Smooth muscle cell of the brain vasculature (primary cell): ENCODE data around the gene ARHGAP6.
A peak's percentile ranks its signal among the peaks of the same experiment; 100 is the strongest.

Experiments
- DNase-seq: peaks from one replicate; pipeline ENCODE4 v3.0.0-alpha.2; 2012; ENCODE audit warnings: low read depth, low spot score

Gene ARHGAP6

DNA sequence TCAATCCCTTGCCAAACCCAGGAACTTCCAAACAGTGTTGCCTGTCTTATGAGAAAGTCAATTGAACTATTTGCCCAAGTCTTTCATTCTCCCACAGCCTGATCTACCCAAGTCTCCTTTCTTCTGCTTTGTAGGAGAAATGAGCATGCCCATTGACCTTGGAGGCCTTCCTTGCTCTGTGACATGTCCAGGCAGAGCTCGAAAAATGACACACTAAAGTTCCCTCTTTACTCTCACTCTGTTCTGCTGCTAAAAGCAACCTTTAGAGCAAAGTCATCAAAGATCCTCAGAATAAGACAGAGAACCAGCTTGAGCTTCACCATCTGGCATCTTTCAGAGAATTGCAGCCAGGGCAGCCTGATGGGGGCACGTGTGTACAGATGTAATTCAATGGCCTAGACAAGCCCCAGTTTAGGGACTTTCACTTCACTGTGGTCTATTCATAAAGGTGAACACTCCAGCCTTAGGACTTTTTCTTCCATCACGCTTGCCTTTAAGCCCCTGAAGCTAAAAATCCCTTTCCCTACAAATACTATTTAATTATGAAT is 236.1 kb downstream of the ARHGAP6 start:
- no peak for DNase-seq

DNA sequence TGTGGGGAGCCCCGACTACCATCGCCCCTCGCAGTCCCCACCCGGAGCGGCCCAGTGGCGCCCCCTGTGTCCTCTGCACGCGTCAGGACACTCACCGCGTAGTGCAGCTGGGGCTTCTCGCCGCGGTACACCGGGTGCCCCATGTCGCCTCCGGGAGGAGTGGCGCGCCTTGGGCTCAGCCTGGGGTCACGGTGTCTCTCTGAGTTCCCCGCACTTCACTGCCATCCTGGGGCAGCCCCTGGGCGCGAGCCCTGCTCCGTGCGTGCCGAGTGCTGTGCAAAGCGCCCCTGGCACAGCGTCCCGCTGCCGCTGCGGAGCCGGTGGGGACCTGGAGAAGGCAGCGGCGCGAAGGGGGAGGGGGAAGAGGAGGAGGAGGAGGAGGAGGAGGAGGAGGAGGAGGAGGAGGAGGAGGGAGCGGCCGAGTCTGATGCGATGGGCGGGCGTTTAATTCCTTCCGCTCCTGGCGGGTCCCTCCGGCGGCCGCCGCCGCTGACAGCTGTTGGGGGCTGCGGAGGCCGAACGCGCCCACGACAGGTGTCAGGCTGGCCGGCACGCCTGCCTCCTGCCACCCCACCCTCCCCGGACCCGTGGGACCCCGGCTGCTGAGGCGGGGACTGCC is 238.2 kb downstream of the ARHGAP6 start:
- DNase-seq = no peak

DNA sequence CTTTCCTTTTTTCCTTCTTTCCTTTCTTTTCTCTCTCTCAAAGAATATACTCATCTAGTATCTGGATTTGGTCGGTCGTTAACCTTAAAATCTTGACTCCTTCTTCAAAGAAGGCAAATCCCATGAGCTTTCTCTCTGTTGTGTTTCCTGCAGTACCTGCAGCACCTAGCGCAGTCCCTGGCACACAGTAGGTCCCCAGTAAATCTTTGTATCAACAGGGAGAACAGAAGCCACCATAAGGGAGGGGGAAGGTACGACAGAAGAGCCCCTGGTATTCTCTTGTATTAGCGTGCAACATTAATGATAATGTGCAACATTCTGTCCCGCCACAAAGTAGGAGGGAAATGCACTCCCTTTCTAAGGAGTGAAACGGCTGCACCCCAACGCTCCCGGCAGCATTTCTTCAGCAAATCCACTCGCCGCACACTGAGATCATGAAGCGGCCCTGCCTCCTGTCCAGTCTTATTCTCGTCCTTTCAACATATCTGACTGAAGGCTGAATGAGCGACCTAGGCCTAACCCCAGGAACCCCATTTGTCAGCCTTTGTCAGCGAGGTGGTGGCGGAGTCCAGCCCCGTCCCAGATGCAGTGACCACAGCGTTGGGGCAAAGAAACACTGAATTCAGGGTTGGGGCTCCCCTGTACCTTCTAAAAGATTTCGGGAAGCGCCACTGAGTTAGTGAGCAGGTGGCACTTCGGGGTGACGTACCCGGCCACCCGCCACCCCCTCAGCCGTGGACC is 238.8 kb downstream of the ARHGAP6 start:
- DNase-seq = no peak

DNA sequence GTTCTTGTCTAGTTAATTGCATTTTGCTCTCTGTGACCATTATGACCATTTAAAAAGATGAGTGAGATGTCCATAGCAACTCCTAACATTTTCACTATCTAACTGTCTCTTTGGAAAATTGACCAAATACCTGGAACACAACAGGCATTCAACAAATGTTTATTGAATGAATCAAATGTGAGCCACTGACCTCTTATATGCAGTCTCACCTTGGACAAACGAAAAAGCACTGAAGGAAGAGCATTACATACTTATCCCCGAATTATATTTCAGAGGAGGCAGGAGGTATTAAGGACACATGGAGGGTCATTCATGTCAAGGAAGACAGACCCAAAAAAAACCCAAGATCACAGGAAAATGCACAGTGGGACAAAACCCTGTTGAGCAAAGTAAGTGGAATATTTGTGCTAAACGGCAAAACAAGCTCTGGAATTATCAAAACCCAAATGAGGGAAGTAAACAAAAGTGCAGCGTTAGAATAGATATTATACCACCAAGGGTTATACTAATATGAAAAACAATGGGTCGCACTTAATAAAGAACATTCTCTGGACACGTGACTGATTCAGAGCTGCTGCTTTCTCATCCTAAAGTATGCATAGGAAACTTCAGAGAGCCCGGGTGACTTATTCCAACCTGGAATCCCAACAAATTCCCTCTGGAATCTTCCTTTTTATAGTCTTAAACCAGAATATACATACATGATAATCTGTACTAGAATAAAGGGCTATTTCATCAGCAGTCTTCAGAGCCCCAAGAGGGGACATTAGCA is 240.6 kb downstream of the ARHGAP6 start:
- no peak for DNase-seq

DNA sequence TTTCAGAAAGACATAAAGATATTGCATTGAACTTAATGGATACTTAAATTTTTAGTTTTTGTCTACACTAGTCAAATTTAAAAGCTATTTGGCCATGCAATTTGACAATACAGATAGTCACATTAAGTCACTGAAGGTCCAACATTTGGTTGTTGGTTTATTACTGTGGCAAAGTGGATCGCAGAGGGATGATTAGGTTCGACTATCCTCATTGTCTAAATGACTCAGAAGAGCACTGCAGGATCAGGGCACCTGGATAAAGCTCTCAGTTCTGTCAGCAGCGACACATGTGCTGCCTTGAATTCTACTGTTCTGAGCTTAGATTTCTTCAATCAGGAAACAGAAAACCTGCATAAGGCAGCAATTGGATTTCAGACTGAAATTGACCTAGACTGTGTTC is 241.8 kb downstream of the ARHGAP6 start:
- DNase-seq = no peak

DNA sequence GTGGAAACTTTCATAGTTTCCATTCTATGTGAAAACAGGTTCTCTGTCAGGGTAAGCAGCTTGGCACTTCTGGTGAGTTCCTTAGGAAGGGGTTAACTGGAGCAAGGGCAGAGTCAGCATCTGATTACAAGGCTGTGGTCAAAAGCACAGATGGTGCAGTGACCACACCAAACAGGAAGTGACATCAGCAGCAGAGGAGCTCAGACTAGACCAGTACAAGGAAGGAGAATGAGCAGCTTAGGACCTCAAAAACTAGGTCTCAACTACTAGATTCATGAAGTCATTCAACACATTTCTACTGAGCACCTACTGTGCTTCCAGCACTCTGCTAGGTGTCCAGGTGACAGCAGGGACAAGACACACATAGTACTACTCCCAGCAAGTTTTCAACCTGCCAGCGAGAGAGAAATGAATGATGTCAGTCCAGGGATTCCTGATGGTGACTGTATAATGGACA is 242.3 kb downstream of the ARHGAP6 start:
- no peak for DNase-seq

DNA sequence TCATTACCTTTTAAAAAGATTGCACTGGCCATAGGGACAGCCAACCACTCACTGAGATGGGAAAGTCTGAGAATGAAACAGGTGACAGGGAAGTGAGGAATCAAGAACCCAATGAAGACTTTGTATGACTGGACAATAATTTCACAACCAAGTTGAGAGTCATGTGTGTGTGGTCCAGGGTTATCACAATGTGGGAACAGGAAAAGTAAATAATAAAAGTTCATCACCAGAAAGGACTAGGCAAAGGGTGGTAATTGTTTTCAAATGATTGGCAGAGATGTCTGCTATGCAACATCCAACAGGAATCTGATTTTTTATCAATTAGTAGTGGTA is 243.2 kb downstream of the ARHGAP6 start:
- no peak for DNase-seq

DNA sequence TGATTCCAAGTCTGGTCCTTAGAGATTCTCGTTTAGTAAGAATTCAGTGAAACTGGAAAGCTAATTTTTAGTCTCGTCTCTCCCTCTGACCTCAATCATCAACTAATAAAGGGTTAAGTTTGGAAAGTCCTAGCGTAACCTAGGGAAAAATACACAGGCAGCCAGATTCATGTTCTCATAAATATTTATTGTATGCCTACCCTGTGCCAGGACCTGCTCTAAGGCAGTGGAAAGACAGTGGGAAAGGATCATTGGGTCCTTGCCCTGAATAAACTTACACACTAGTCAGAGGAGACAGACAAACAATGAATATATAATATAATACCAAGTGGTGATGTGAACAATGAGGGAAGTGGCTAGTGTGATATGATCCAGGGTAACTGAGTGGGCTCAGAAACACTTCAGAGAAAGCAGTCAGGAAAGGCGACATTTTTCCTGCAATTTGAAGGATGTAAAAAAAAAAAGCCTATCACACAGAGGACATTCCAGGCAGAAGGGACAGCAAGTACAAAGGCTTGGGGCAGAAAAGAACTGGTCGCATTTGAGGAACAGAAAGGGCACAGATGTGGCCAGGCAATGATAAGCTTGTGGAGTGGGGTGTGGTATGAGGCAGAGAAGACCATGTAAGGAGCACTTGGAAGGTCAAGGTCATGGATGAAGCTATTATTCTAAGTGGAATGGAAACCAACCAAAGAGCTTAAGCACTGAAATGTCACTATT is 243.8 kb downstream of the ARHGAP6 start:
- no peak for DNase-seq

DNA sequence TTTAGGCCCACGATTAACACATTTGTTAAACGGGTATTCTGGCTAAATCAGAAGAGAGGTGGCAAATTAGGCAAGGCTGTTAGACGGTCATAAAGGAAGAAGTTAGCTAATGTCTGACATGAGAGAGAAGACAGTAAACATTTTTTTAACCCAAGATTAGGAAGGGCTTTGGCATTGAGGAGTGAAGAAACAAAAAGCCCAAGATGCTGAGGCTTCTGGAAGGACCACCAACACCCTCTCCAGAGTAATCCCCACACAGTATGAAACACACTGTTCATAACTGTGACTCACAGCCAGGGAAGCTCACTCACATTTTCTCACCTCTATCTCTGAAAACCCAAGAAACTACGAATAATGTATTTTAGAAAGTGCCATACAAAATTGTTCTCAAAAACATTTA is 244.9 kb downstream of the ARHGAP6 start:
- no peak for DNase-seq

DNA sequence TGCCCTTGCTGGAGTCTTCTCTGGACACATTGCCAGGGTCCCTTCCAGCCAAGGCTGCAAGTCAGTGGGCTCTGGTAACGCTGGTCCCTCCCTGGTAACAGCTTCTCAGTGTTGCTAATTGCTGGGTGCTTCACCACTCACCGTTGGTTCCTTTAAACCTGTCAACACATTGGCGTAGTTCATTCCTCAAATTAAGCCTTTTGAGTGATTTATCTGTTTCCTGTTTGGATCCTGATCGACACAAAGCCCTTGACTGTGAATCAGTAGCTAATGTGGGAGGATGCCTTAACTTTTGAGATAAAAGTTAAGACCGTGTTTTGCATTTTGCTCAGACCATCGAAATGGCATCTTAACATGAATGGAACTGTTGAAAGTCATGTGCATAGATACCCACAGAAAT is 246.6 kb downstream of the ARHGAP6 start:
- DNase-seq = no peak

DNA sequence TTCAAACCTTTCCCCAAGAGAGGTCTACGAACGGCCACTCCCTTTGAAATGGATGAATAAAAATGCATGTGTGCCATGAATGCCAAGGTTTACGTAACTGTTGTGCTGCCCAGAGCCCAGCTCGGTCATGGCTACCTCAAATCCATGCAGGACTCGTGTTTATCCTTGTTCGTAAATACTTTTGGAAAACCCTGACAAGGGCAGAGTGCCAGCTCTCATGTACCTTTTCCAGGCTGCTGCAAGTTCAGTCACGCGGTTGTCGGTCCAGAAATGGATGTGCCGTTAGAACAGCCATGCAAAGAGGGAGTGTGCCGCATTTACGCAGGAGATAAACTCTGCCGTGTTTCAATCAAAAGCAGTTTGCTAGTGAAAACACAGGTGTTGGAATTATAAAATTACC is 249.1 kb downstream of the ARHGAP6 start:
- DNase-seq = no peak

DNA sequence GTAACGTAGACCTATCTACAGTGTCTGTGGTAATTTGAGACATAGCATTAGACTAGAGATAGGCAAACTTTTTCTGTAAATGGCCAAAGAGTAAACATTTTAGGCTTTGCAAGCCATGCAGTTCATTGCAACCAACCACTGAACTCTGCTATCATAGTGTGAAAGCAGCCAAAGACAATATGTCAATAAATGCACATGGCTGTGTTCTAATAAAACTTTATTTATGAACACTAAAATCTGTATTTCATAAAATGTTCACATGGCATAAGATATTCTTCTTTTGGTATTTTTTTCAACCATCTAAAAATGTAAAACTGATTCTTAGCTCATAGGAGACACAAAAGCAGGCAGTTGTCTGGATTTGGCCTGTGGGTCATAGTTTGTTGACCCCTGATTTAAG is 251.6 kb downstream of the ARHGAP6 start:
- DNase-seq = no peak

DNA sequence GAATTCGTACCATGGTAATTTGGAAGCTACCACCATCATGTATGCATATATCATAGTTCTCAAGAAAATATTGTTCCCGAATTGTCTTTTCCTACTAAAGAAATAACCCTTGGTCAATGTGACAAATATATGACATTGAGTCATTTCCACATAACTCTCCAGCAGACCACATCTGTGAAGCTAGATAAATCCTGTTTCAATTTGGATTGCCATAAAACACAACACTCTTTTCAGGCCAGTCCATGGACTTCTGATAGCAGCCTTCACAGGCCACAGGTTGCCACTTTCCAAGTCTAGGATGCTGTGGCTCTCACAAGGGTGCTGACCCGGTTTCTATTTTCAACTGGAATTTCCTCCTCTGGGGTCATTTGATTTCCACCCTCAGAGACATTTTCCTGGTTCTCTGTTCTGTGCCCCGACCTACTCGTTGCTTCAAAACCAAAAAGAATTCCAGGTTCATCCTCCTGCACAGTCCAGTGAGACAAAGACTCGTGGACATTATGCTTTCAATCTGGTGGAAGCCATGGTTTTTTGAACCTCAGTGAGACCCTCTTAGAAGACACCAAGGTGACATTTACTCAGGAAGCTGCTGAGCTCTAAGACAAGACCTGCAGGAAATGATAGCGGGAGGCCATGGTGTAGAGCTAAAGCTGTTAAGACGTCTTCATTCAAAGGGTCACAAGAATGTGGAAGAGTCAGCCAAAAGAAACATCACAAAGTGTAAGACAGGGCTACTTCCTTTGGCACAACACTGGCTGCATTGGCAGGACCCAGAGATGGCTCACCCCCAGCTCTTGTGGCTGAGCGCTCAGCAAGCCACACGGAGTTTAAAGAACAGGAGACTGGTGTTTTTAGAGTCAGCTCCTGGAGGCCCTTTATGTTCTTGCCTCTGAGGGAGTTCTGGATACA is 252.8 kb downstream of the ARHGAP6 start:
- DNase-seq = peak; percentile 41

DNA sequence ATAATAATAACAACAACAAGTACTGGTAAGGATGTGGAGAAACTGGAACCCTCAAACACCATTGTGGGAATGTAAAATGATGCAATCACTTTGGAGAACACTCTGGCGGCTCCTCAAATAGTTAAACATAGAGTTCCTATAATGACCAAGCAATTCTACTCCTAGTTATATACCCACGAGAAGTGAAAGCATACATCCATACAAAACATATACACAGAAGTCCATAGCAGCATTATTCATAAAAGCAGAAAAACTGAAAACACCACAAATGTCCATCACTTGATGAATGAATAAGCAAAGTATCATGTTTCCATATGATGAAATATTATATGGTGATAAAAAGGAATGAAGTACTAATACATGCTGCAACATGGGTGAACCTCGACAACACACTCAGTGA is 255.8 kb downstream of the ARHGAP6 start:
- no peak for DNase-seq

DNA sequence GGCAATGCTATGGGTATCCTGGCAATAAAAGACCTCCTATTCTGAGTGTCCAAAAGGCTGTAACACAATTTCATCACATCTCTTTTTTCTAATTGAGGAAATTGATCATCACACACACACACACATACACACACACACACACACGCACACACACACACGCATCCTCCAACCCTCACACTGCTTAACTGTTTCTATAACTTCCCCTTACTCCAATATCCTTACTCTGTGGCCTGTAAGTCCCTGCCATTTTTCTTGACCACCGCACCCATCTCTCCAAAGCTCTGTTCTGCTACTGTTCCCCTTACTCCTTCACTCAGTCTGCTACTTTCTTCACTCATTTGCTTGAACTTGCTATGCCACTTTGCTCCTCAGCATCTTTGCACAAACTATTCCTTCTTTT is 256.9 kb downstream of the ARHGAP6 start:
- no peak for DNase-seq

DNA sequence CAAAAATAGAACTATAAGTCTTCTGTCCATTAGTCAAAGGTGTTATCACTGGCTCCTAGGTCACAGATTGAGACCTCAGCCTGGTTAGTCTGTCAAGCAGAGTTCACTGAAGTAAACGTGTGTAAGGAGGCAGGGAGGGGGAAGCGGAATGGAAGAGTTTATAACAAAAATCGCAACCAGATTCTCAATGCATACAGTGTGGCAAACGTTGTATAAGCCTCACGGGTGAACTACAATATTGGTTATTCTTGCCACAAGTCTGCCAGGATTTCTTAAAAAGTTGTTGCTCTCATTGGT is 257.7 kb downstream of the ARHGAP6 start:
- DNase-seq = no peak

DNA sequence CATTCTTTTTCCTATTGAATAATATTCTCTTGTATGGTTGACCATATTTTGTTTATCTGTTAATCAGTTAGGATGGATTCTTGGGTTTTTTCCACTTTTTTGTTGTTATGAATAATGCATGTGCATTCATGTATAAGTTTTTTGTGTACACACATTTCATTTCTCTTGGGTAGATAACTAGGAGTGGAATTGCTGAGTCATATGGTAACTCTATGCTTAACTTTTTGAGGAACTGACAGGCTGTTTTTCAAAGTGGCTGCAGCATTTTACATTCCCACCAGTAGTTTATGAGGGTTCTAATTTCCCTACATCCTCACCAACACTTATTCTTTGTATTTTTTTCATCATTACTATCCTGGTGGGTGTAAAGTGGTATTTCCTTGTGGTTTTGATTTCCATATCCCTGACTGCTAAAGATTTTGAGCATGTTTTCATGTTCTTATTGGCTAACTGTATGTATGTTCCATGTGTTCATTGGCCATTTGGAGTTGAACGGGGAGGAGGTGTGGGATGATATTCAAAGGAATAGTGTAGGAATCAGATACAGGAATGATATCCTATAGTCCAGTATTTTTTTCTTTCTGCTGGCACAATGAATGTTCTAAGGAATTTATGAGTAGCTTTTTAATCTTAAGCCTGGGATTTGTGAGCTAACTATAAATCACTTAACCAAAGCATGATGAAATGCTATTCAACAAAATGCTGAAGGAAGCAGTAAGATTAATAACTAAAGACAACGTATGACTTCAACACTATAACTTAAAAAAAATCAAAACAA is 258.2 kb downstream of the ARHGAP6 start:
- DNase-seq = no peak

DNA sequence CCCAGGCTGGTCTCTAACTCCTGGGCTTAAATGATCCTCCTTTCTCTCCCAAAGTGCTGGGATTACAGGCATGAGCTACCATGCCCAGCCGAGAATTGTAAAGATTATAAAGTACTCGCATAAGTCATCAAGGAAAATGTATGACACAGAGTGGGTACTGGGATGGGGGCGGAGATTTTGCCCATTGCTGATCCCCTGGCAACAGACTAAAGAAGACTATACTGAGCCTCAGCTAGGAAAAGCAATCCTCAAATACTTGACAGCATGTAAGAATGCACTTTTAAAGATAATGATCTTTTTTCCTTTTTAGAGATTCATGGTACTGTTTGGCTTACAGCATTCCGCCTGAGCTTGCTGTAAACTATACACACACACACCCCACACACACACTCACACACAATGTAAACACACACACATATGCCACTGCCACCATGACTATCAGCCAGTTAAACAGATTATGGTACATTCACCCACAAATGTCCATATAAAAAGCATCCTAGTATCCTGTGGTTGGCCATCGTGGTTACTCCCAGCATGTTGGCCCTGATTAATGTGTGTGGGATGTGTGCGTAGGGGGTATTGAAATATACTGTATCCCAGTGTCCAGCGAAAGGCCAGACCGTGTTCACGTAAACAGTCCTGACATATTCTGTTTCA is 259.5 kb downstream of the ARHGAP6 start:
- DNase-seq = no peak

DNA sequence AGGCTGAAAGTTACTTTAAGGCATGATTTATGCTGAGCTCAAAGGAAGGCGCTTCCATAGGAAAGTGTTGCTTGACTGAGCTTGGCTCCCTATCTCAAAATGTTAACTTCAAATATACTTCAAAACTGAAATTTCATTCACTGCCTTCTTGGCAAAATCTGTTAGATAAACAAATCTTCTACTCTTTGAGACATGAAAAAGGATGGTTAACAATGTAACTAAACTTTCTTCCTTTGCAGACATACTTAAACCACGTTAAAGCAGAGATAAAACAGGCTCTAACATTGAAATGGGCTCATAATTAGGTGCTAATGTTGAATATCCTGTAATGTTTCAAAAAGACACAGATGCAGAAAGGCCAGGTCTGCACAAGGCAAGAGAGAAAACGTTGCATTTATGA is 262.1 kb downstream of the ARHGAP6 start:
- no peak for DNase-seq

DNA sequence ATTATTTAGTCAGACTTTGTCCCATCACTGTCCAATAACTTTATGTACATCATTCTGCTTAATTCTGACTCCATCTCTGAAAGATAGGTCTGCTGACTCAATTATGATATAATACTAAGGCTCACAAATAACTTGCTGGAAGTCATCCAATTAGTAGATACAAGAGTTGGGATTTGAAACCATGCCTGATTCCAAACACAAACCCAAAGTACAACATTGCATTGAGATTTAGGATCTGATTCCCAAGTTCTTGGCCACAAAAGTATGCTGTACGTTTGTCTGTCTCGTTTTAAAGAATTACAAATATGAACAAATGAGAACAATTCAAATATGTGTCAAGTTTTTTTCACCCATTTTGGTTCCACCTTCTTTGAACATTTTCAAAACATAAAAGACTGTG is 263.8 kb downstream of the ARHGAP6 start:
- DNase-seq = no peak
